HG03469 (cell line): Measurements from ENCODE around the gene TTC9.

Experiments
- ATAC-seq: cut with Tn5 transposase; IDR thresholded peaks from one replicate; pipeline ENCODE4 v1.9.1; 2021; ENCODE audit warnings: mild to moderate bottlenecking, moderate library complexity, moderate number of reproducible peaks; ENCODE audit not compliant: unreplicated experiment

Gene TTC9

GRCh38 chr14:70643967-70644366, 2.3 kb downstream of the TTC9 start:
- ATAC-seq, result no peak

GRCh38 chr14:70645892-70646291, 4.2 kb downstream of the TTC9 start:
- ATAC-seq, result no peak

GRCh38 chr14:70646705-70647104, 5.0 kb downstream of the TTC9 start:
- ATAC-seq, result no peak

DNA sequence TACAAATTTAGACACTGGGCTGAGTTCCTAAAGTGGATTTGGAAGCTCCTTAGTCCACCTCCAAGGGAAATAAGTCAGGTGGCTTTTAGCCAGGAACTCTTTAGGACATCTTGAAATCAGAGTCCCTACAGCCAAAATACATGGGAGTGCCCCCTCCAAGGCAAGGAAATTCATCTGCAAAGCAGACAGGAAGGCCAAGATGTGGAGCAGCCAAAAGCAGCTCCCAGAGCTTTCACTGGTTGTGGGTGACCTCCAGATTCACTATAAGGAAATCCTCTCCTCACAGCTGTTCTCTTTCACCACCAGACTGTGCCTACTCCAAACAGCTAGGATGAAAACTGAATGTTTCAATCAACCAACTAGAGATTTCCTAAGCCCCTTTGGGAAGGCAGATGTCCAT, 6.6 kb downstream of the TTC9 start:
- no peak for ATAC-seq

GRCh38 chr14:70649803-70650202, 8.1 kb downstream of the TTC9 start:
- no peak for ATAC-seq

DNA sequence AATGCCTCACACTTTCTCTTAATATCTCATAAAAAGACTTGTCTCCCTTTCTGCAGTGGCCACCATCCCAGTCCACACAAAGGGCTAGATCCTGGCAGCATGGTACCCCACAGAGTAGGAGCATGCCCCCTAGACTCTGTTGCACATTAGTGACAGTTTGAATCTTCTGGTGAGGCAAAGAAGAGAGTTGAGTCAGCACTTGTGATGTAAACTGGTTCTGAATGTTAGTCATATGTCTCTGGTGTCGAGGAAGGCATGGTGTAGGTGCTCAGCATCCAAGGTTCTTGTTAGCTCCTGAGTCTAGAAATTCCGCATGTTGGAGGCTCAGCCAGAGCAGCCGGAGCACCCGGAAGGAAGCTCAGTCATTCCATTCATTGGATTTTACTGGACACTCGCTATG, 9.8 kb downstream of the TTC9 start:
- ATAC-seq, result no peak

DNA sequence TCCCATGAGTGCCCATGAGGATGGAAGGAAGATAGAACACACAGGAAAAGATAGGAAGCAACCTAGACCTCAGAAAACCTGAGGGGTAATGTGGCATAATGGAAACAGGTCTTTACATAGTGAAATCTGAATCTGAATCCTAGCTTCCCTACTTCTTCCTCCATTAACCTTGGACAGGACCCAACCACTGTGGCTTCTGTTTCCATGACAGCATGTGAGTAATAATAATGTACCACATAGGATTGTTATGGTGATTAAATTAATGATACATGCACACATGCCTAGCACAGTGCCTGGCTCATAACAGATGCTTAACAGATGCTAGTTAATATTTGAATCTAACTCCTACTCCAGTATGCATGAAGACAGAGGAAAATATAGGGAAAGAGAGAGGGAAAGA, 11.2 kb downstream of the TTC9 start:
- ATAC-seq, result no peak

GRCh38 chr14:70653662-70654061, 11.9 kb downstream of the TTC9 start:
- ATAC-seq, result no peak

DNA sequence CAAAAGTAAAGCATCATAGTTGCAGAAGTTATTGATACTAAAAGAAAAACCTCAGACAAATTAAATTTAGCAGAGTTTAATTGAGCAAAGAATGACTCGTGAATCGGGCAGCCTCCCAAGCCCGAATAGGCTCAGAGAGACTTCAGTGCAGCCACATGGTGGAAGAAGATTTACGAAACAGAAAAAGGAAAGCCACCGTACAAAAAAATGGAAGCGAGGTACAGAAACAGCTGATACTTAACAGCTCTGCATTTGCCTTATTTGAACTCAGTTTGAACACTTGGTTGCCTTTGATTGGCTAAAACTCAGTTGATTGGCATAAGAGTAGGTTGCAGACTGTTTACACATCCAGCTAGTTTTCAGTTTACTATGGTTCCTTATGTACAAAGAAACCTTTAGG, 12.9 kb downstream of the TTC9 start:
- no peak for ATAC-seq

GRCh38 chr14:70655110-70655826, 13.6 kb downstream of the TTC9 start:
- peak; percentile 43 for ATAC-seq

DNA sequence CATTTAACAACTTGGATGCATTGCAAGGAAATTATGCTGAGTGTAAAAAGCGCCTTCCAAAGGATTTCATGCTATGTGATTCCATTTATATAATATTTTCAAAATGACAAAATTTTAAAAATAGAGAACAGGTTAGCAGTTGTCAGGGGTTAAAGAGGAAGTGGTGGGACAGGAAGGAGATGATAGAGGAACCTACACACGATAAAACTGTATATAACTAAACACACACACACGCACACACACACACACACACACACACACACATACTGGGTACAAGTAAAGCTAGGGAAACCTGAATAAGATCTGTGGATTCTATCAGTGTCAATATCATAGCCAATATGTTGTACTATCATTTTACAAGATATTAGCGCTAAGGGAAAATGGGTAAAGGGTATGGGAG, 17.2 kb downstream of the TTC9 start:
- no peak for ATAC-seq

DNA sequence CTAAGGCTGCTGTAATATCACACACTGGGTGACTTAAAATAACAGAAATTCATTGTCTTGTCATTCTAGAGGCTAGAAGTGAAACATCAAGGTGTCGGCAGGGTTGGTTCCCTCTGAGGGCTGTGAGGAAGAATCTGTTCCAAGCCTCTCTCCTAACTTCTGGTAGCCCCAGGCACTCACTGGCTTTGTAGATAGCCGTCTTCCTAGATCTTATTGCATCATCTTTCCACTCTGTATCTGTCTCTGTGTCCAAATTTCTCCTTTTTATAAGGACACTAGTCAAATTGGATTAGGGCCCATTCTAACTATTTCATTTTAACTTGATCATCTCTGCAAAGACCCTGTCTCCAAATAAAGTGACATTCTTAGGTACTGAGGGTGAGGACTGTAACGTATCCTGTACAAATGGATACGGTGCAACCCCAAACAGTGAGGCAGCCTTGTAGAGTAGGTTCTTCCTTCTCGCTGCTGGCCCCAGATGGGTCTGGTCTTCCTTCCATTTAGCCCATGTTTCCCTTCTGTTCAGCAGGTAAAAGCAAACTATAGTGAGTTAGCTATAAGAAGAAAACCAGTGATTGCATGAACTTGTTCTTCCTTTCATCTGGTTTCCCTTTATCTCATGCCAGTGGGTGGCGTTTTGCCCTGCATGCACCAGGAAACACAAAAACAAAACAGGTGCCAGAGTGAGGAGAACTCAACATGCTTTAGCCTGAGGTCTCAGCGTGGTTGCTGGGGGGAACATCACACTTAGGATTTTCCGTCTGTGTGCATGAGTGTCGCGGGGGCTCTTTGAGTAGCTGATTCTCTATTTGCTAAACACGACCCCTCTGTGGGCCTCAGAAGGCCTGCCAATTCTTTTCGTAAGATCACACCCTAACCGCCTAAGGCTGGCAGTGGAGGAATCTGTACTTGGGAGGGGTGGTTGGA, 19.5 kb downstream of the TTC9 start:
- no peak for ATAC-seq

DNA sequence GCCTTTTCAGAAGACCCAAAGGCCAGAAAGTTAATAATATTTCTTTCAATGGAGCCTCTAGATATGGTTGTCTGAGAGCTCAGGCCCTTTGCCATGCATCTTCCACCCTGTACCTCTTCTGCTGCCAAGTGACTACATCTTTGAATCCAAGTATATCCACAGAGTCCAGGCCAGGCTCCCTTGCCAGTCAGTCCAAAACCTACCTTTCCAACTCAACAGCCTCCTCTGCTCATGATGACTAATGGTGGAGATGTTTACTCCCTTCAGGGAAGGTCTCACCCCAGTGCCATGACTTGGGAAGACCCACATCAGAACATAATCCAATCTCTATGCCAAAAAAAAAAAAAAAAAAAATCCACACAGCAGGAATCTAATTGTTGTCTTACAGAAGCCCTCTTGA, 20.4 kb downstream of the TTC9 start:
- ATAC-seq, result no peak

DNA sequence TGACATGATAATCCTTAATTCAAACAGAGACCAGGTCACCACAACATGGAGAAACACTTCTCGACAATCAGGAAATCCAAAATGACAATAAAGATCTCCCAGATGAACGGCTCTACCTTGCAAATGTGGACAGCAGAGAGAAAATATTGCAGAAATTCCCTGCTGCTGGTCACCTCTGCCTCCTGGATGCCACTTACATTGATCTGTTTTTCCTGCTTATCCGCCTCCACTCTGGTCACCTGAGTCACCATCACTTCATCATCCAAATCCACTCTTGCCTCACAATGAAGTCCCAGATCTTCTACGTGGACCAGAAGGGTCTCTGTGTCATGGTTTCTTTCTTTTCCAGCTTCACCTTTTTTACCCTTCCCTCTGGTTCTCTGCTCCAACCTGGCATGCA, 21.1 kb downstream of the TTC9 start:
- ATAC-seq, result no peak

- no peak for ATAC-seq
Measured at GRCh38 chr14:70663707-70664179, 22.0 kb downstream of the TTC9 start.

DNA sequence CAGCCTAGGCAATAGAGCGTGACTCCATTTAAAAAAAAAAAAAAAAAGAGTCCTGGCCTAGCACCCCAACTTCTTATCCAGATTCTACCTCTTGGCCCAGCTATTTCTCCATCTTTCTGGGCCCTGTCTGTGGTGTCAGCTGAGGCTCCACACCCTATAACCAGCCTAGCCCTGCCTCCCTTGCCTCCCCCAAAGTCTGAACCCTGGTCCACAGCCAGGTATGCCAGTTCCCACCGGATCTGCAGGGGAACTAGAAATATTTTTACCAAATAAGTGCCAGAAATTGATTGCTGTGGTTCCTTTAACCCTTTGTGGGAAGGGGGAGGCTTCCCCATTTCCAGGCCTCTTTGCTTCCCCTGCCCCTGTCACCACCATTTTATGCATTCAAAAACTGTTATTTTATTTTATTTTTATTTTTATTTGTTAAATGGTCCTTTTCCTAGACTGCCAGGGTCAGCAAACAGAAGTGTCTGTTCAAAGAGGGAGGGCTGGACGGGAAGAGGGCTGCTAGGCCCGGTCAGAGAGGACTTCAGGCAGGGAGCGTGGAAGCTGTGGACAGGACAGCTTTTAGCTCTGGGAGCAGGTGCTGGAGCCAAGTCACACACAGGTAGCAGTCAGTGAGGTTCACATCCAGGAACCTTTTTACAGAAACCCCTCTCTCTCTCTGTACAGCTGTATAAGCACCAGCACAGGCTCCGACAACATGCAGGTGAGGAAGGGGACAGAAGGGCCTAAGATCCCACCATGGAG, 23.2 kb downstream of the TTC9 start:
- ATAC-seq, result no peak

DNA sequence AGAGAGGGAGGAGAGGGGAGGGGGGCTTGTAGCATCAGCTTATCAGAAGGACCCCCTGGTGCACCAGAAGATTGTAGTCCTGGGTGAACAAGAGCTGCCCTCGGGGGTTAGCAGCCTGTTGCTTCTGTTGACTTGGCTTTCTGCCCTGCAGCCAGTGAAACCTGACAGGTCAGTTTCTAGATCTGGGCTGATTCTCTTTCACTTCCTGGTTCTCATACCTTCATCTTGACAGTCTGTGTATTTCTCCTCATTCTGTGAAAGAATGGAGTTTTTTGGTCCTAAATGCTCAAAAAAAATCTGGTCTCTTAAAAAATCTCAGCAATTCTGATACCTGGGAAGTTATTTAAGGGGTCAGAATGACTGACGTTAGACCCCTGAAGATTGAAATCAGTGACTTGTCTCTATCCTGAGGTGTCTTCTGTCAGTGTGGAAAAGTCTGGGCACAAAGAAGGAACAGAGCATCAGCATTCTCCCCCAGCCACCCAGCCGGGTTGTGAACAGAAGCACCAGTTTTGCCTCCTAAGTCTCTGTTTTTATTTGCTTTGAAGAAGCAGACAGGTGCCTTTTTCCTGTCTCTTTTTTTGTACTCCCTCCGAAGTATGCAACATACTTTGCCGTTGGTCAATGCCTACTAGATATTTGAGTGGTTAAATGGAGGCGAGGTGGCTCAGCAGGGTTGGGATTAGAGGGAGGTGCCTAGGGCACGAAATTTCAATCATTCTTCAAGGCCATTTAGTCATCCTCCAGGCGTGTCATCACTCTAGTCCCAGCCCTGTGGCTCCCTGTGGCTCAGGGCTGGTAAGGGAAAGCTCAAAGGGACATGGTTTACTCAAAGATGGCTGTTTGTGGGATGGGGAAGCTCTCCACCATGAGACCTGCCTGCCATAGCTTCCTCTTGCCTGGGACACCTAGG, 24.0 kb downstream of the TTC9 start:
- ATAC-seq, result no peak

DNA sequence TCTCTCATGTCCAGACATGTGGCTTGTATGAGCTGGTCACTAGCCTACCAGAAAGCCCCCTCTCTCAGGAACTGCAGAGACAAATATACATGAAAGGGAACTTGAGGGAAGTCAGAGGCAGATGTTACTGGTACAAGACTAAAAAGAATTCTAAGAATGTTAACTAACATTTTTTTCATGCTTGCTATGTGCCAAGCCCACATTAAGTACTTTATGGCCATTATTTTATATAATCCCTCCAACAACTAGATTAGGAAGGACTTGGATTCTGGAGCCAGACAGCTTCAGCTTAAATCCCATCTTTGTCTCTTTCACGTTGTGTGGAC, 24.6 kb downstream of the TTC9 start:
- ATAC-seq, result no peak

GRCh38 chr14:70670992-70671651, 29.4 kb downstream of the TTC9 start:
- no peak for ATAC-seq
